ENCODE results near the gene CNTNAP2. TPM values are rescaled to one million over a fixed set of nuclear protein-coding genes. Genes with fewer than 3 reads are reported as not detected.

Gene CNTNAP2
- total RNA-seq, 1 donor from 2014 or later = 5.4 TPM

DNA sequence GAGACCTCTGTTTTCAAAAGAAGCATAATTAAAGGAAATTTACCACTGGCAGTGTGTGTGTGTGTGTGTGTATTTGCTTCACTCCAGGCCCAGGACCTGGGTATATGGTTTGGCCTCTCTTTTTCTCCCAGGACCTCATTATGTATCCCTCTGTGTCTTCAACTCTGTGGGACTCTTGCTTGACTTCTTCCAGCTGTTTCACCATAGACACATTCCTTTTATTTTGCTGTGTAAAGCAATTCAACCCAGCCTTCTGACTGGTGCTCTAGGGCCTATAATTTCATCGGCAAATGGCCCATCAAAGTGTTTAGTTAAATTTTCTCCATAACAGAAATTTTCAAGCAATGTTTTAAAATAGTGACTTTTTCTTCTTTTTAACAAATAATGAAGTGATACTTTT, 954.3 kb downstream of the CNTNAP2 start:
- Mint-ChIP-seq H3K27ac (ENCODE audit: unreplicated experiment) (no peak overlapping the region), H3K4me3 (ENCODE audit: unreplicated experiment) (no peak overlapping the region), H3K27me3 (ENCODE audit: unreplicated experiment) (peaks cover 4% of the 10 kb centered on the region), H3K36me3 (ENCODE audit: low read depth, unreplicated experiment) (no peaks in the 10 kb centered on the region), H3K9me3 (ENCODE audit: unreplicated experiment) (peaks cover 14% of the 10 kb centered on the region), H3K4me1 (ENCODE audit: unreplicated experiment) (no peaks in the 10 kb centered on the region)
- no peak for DNase-seq (ENCODE audit: low spot score)
- TF ChIP-seq, protein P1, sequence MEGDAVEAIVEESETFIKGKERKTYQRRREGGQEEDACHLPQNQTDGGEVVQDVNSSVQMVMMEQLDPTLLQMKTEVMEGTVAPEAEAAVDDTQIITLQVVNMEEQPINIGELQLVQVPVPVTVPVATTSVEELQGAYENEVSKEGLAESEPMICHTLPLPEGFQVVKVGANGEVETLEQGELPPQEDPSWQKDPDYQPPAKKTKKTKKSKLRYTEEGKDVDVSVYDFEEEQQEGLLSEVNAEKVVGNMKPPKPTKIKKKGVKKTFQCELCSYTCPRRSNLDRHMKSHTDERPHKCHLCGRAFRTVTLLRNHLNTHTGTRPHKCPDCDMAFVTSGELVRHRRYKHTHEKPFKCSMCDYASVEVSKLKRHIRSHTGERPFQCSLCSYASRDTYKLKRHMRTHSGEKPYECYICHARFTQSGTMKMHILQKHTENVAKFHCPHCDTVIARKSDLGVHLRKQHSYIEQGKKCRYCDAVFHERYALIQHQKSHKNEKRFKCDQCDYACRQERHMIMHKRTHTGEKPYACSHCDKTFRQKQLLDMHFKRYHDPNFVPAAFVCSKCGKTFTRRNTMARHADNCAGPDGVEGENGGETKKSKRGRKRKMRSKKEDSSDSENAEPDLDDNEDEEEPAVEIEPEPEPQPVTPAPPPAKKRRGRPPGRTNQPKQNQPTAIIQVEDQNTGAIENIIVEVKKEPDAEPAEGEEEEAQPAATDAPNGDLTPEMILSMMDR (IDR thresholded peaks at IDR 0.05; ENCODE audit: unreplicated experiment) = no peak

DNA sequence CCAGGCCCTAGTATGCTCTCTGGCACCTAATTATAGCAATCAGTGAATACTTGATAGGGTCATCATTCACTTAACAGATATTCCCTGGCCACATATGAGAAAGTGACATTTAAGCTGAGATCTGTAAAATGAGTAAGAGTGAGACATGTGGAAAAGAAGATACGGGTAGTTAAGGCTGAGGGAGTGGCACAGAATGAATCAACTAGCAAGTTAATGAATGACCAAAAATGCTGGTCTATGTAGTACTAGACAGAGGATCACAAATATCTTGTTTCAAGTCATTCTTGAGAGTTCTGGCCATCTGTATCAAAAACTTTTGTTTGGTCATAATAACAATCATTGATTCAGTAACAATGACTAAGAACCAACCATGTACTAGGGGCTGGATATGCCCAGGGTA, 954.9 kb downstream of the CNTNAP2 start:
- Mint-ChIP-seq H3K9me3 (ENCODE audit: unreplicated experiment) (peaks cover 14% of the 10 kb centered on the region), H3K36me3 (ENCODE audit: low read depth, unreplicated experiment) (no peaks in the 10 kb centered on the region), H3K27me3 (ENCODE audit: unreplicated experiment) (peaks cover 4% of the 10 kb centered on the region), H3K27ac (ENCODE audit: unreplicated experiment) (no peak overlapping the region), H3K4me1 (ENCODE audit: unreplicated experiment) (no peaks in the 10 kb centered on the region), H3K4me3 (ENCODE audit: unreplicated experiment) (no peak overlapping the region)
- DNase-seq (ENCODE audit: low spot score) = no peak
- TF ChIP-seq, protein P1 (IDR thresholded peaks at IDR 0.05; ENCODE audit: unreplicated experiment) = no peak

DNA sequence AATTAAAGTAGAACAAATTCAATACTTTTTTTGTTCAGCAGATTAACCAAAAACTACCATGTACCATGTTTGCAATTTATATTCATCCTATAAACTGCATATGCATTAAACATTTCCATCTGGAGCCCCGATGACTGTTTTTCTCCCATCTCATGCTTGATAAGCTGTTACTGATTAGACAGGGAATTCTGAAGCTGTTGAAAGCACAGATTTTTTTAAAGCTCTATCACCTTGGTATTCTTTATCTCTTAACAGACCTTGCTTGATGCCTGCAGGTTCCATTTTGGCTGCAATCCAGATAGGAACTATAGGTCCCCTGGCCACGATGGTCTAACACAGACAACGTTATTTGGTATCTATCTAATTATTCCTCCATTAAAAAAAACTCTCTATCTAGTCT, 961.7 kb downstream of the CNTNAP2 start:
- Mint-ChIP-seq H3K36me3 (ENCODE audit: low read depth, unreplicated experiment) (no peaks in the 10 kb centered on the region), H3K9me3 (ENCODE audit: unreplicated experiment) (peaks cover 4% of the 10 kb centered on the region), H3K27me3 (ENCODE audit: unreplicated experiment) (peaks cover 4% of the 10 kb centered on the region), H3K4me1 (ENCODE audit: unreplicated experiment) (no peaks in the 10 kb centered on the region), H3K4me3 (ENCODE audit: unreplicated experiment) (no peak overlapping the region), H3K27ac (ENCODE audit: unreplicated experiment) (no peak overlapping the region)
- DNase-seq (ENCODE audit: low spot score) = no peak
- TF ChIP-seq, protein P1 (IDR thresholded peaks at IDR 0.05; ENCODE audit: unreplicated experiment) = no peak

DNA sequence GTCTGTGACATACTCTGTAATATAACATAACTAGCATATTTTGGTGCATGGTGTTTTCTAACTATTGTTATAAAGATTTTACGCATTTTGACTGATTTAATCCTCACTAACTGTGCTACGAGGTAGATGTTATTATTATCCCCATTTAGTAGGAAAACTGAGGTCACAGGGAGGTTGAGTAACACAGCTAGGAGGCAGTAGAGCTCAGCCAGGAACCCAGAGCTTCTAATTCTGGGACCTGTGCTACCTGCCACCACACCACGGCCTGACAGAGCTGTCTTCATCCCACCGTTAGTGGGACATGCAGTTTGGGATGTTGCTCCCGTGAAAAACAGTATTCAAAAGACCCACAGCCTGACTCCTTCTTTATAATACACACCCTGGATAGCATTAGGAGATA, 962.5 kb downstream of the CNTNAP2 start:
- H3K4me1 Mint-ChIP-seq (ENCODE audit: unreplicated experiment) = no peaks in the 10 kb centered on the region
- no peaks in the 10 kb centered on the region for H3K36me3 Mint-ChIP-seq (ENCODE audit: low read depth, unreplicated experiment)
- H3K27me3 Mint-ChIP-seq (ENCODE audit: unreplicated experiment) = peaks cover 1% of the 10 kb centered on the region
- TF ChIP-seq, protein P1 (IDR thresholded peaks at IDR 0.05; ENCODE audit: unreplicated experiment) = no peak
- H3K27ac Mint-ChIP-seq (ENCODE audit: unreplicated experiment) = no peak overlapping the region
- H3K9me3 Mint-ChIP-seq (ENCODE audit: unreplicated experiment) = no peaks in the 10 kb centered on the region
- no peak for DNase-seq (ENCODE audit: low spot score)
- H3K4me3 Mint-ChIP-seq (ENCODE audit: unreplicated experiment) = no peak overlapping the region

DNA sequence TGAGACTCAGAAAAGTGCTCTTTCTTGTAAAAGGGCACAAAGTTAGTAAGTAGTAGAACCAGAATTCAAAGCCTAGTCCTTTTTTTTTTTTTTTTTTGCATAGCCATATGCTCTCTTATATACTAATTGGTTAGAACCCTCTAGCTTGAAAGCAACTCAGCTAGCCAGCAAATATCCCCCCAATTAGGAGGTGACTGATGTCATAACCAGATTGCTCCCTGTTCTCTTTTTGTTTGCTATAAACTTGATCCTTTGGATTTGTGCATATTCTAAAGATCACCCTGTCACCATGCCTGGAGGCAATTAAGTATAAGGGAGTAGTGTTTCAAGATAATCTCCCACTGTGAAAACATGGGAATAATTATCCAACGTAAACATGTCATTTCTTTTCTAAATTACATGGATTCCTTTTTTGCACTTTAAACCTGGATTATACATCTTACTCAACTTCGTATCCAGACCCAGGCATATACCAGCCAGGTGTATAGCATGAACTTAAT, 963.4 kb downstream of the CNTNAP2 start:
- H3K36me3 Mint-ChIP-seq (ENCODE audit: low read depth, unreplicated experiment) = no peaks in the 10 kb centered on the region
- no peak for DNase-seq (ENCODE audit: low spot score)
- H3K4me3 Mint-ChIP-seq (ENCODE audit: unreplicated experiment) = no peak overlapping the region
- H3K4me1 Mint-ChIP-seq (ENCODE audit: unreplicated experiment) = no peaks in the 10 kb centered on the region
- H3K27me3 Mint-ChIP-seq (ENCODE audit: unreplicated experiment) = no peaks in the 10 kb centered on the region
- TF ChIP-seq, protein P1 (IDR thresholded peaks at IDR 0.05; ENCODE audit: unreplicated experiment) = no peak
- H3K9me3 Mint-ChIP-seq (ENCODE audit: unreplicated experiment) = no peaks in the 10 kb centered on the region
- H3K27ac Mint-ChIP-seq (ENCODE audit: unreplicated experiment) = no peak overlapping the region
